GM10266 (cell line): Measurements from ENCODE around the gene SEC22B.
"Not testable (repeated sequence)": the region's sequence is repeated elsewhere in the genome, so short reads cannot be mapped to it uniquely, and the experiment has no call there.

Experiments used
- DNase-seq: peaks from one replicate; pipeline ENCODE4 v3.0.0; 2012; ENCODE audit errors: extremely low spot score

The SEC22B gene

GRCh38 chr1:120123813-120124510 lies 52.4 kb downstream of the SEC22B start:
- DNase-seq: not testable (repeated sequence)

- DNase-seq: not testable (repeated sequence)
These were observed 53.9 kb downstream of the SEC22B start for GRCh38 chr1:120122262-120122893.

DNA sequence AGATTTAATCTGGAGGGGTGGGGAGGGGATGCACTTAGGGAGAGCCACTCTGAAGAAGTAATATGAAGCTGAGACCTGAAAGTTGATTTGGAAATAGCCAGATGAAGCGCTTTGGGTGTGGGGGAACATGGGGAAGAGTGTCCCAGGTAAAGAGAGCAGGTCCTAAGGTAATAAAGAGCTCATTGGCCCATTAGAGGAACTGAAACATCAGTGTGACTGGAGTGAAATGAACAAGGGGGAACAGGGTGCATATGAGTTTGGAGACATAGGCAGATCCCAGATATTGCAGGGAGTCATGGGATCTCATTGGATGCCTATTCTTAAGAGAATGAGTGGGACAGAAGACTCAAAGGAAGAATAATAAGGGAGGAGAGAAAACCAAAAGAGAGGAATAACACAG lies 54.5 kb downstream of the SEC22B start:
- DNase-seq: not testable (repeated sequence)

GRCh38 chr1:120120525-120120924 lies 55.8 kb downstream of the SEC22B start:
- not testable (repeated sequence) for DNase-seq

DNA sequence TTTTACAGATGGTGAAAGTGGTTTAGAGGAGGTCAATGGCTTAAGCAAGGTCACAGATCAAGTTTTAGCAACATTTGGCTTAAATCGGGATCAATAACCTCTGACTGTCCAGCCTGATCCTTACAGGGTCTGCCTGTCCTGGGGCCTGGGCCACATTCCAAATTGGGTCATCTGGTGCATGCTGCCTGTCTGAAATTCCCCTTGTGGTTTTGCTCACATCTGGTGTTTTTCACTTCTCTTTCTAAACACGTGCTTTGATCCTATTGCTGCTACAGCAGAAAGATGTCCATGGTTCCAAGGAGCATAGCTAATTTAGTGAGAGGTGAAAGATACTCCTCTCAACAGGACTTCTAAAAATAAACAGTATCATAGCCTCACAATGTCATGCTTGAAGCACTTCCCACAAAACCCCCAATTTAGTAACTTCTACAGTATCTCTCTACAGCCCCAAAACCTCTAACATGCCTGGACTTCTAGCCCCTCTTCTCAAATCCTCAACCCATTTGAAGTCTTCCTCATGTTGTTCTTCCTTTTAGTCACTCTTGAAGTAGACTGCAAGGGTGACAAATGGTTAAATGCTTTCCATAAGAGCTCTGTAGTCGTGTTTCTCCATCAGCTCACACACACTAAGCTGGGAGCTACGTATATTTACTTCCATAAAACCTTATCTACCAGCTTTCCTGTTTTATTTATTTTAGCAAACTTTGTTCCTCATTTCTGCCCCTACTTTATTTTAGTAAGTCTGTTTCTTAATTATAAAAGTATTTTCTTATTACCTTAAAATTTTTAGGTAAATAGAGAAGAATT lies 58.7 kb downstream of the SEC22B start:
- DNase-seq: peak; percentile 4

DNA sequence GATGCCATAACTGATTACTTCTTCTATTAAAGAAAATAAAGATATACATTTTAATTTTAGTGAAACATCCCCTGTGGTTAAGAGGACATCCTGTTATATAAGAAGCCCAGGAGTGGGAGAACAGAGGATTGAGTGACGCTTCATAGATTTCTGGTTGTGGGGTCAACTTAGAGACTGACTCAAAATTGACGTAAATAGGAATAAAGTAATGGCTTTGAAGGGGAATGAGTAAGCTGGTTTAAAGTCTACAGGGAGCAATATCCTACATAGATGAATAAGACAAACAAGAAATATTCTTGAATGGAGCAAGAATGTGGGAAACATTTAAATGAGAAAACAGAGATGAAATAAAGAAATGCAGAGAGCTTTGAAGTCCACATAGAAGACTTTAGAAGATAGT lies 60.2 kb downstream of the SEC22B start:
- not testable (repeated sequence) for DNase-seq

- DNase-seq: not testable (repeated sequence)
These were observed 63.2 kb downstream of the SEC22B start for GRCh38 chr1:120113134-120113533.

GRCh38 chr1:120112212-120112611 lies 64.1 kb downstream of the SEC22B start:
- DNase-seq: not testable (repeated sequence)

DNA sequence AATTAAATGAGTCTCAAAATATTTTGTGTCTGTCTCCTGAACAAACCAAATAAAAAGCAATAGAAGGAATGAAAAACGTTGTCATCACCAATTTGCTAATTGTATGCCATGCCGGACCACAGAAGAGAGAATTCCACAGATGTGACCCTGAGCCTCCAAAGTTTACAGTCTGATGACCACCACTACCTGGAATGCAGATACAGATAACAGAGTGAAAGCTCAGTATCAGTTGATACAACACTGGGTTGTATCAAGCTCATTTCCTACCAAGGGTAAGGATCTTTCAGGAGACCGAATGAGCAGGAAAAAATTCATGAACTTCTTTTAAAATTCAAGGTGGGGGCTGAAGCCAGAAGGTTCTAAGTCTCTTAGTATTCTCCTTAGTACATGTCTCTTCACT lies 64.5 kb downstream of the SEC22B start:
- DNase-seq: not testable (repeated sequence)

DNA sequence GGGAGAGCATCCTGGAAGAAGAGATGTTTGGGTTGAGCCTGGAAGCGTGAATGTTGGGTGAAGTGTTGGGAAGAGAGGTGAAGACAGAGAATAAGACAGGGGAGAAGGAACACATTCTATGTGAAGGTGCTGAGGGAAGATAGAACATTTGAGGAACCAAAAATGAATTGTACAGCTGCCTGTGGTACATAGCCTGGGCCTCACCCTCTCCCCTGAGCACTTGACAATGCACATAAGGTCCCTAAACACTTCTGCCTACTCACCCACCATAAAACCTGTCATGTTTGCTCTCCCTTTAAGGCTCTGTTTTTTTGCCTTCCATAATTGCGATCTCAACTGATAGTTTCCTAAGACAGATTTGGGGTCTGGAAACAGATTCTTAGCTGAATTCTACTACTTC lies 65.3 kb downstream of the SEC22B start:
- DNase-seq: not testable (repeated sequence)

- not testable (repeated sequence) for DNase-seq
These were observed 66.7 kb downstream of the SEC22B start for GRCh38 chr1:120109656-120110055.

DNA sequence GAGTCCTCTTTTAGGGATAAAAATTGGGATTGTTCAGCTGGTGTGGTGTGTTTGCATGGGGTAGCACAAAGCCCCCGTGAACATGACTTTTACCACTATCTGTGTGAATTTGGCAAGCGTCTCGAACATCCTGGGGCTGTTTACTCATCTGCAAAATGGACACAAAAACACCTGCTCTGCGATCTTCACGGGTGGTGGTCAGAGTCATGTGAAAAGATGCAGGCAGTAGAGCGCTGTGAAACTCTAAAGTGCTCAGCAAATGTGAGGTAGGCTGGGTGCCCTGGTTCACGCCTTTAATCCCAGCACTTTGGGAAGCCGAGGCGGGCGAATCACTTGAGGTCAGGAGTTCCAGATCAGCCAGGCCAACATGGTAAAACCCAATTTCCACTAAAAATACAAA lies 67.1 kb downstream of the SEC22B start:
- not testable (repeated sequence) for DNase-seq

GRCh38 chr1:120105288-120105687 lies 71.0 kb downstream of the SEC22B start:
- DNase-seq: not testable (repeated sequence)

- DNase-seq: not testable (repeated sequence)
These were observed 72.6 kb downstream of the SEC22B start for GRCh38 chr1:120103768-120104167.

DNA sequence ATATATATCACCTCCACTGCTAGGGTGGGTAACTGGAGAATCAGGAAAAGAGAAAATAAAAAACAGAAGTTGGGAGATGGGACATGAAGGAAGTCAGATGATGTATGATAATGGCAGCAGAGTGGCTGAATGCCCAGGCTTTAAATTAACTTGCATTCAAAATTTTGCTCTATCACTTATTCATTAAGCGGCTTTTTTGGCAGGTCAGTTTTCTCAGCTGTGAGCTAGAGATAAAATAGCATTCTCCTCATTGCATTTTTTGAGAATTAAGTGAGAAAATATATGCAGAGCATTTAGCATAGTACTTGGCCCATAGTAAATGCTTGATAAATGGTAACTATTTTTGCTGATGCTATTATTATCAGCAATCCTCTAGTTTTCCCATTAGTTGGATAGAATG lies 74.7 kb downstream of the SEC22B start:
- not testable (repeated sequence) for DNase-seq
